Prostate gland (tissue), 2 donors: Measurements from ENCODE around the gene VPS52. TPM values are rescaled to one million over a fixed set of nuclear protein-coding genes. Genes with fewer than 3 reads are reported as not detected.

Experiments
- DNase-seq: peaks from one replicate; pipeline ENCODE4 v3.0.0-alpha.2; 2019; ENCODE audit warnings: low spot score
- H3K27ac ChIP-seq, 2 donors: fragments of 200-600 bp; sonication (generic); 2 replicates each; pipeline ENCODE4 v1.5.1; 2017 to 2019
- H3K27me3 ChIP-seq: fragments of 200-600 bp; sonication (generic); replicated peaks from 2 replicates; pipeline ENCODE4 v1.5.1; 2019; ENCODE audit not compliant: insufficient read depth
- H3K36me3 ChIP-seq, 2 donors: fragments of 200-600 bp; sonication (generic); 1 replicate in 1 of 2; 2 replicates in 1 of 2; pipeline versions ENCODE4 v1.5.1 to v1.8.1; 2017 to 2019
- H3K4me1 ChIP-seq: fragments of 200-600 bp; sonication (generic); replicated peaks from 2 replicates; pipeline ENCODE4 v1.5.1; 2019
- H3K4me3 ChIP-seq, 2 donors: fragments of 200-600 bp; sonication (generic); 2 replicates each; pipeline ENCODE4 v1.5.1; 2017 to 2019
- H3K9me3 ChIP-seq: fragments of 200-600 bp; sonication (generic); 2 replicates; pipeline ENCODE4 v1.5.1; 2017
- POLR2A ChIP-seq: fragments of 450-650 bp; IDR thresholded peaks from one replicate; pipeline ENCODE4 v1.6.1; 2016; ENCODE audit warnings: antibody characterized with exemption, mild to moderate bottlenecking
- POLR2AphosphoS5 ChIP-seq: sonication (generic); formaldehyde crosslinking; IDR thresholded peaks from one replicate; pipeline ENCODE4 v1.6.1; 2017; ENCODE audit warnings: antibody characterized with exemption
- WGBS: methylation state at CpG from one replicate; pipeline ENCODE4 v1.1.5; 2018; 5-methylcytosine and 5-hydroxymethylcytosine counted together
- intact Hi-C: fragments of 100-400 bp; cut with DNase I; formaldehyde crosslinking; loops from one replicate; pipeline ENCODE4 v1.14.2; 2022
- total RNA-seq, 2 donors: library from RNA; depleted of rRNA; stranded (reverse); fragments of >200 nt; gene quantifications; one replicate each; pipeline ENCODE4 v1.1.0, GENCODE V29; 2016
- TF ChIP-seq, protein P1 (sequence below), 4 experiments: fragments of 200-600 bp in 2 of 4; fragments of 450-650 bp in 2 of 4; sonication (generic) in 2 of 4; IDR thresholded peaks; 1 replicate in 3 of 4; 2 replicates in 1 of 4; pipeline ENCODE4 v1.5.1; 2016 to 2019; ENCODE audit warnings: antibody characterized with exemption in 4 of 4, mild to moderate bottlenecking in 2 of 4, moderate library complexity in 2 of 4

The VPS52 gene
- total RNA-seq, 2 donors from 2014 or later: 42.2 to 55.0 TPM

DNA sequence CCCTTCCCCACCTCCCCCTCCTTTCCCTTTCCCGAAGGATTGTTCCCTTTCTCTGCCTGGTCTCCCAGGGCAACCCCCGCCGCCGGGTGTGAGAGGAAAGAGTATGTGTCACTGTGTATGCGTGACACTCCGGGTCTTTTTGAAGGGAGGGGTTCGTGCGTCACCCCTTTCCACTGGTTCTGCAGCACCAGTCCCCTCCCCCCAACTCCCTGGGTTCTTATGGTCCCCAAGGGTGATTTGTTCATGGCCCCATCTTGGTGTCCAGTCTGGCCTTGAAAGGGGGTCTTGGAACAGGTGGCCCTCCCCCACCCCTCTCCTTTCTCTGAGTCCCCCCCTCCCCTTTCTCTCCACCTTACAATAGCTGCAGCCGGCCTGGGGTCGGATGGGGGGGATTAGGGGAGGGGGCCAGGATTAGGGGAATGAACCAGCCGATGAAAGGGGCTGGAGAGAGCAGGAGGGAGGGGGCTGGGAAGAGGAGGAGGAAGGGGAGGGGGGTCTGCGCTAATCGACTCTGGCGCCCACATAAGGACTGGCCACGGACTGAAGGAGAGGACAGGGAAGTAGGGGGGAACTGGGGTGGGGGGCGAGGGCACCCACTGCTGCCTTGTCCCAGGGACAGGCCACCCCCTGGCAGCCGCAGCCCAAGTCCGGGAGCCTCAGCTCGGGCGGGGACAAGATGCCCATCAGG is 64.7 kb downstream of the VPS52 start:
- Histone ChIP-seq H3K4me1 (peaks cover 4% of the 10 kb centered on the region), H3K27ac (peak overlapping the region; percentile 94 to 98), H3K9me3 (no peaks in the 10 kb centered on the region), H3K36me3 (peaks cover 0 to 6% of the 10 kb centered on the region in 2 donors), H3K4me3 (peak overlapping the region; percentile 96 to 97), H3K27me3 (no peaks in the 10 kb centered on the region)
- WGBS: 19% methylated on average over 20 of the region's 20 CpGs
- no peak for DNase-seq
- TF ChIP-seq POLR2A: no peak
- TF ChIP-seq, protein P1, sequence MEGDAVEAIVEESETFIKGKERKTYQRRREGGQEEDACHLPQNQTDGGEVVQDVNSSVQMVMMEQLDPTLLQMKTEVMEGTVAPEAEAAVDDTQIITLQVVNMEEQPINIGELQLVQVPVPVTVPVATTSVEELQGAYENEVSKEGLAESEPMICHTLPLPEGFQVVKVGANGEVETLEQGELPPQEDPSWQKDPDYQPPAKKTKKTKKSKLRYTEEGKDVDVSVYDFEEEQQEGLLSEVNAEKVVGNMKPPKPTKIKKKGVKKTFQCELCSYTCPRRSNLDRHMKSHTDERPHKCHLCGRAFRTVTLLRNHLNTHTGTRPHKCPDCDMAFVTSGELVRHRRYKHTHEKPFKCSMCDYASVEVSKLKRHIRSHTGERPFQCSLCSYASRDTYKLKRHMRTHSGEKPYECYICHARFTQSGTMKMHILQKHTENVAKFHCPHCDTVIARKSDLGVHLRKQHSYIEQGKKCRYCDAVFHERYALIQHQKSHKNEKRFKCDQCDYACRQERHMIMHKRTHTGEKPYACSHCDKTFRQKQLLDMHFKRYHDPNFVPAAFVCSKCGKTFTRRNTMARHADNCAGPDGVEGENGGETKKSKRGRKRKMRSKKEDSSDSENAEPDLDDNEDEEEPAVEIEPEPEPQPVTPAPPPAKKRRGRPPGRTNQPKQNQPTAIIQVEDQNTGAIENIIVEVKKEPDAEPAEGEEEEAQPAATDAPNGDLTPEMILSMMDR (IDR thresholded peaks at IDR 0.05): no peak
- no peak for TF ChIP-seq POLR2AphosphoS5
- intact Hi-C loops: no loop called here

DNA sequence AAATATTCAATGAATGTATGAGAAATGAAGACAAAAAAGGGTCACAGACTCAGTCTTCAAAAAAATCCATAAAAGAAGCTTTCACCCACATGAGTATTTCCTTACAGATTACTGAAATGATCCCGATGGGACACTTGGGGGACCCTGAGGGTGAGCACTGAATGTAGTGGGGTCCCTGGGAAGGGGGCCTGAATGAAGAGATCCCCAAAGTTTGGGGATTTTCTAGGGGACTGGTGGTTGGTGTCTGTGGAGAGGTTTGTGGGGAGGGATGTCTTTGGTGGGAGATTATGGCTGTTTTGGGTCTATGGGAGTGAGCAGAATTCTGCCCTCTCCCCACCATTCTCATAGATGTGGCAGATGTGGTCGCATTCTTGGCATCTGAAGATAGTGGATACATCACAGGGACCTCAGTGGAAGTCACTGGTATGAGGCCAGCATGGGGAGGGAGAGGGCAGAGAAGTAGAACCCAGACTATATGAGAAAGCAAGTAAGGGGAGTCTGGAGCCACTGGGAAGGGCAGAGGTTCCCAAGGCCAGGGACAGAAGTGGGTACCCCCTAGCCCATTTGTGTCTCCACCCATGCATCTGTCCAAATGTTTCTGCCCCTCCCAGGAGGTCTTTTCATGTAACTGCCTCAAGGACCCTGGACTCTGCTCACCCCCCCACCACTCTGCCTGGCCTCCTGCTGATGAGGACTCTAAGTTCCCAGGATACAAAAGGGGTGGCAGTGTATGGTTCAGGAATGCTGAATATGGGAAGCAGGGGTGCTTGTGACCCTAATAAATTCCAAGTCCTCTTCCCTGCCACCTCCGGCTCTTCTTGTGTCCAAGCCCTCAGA is 65.4 kb downstream of the VPS52 start:
- Histone ChIP-seq H3K27me3 (no peaks in the 10 kb centered on the region), H3K9me3 (no peaks in the 10 kb centered on the region), H3K4me1 (peaks cover 6% of the 10 kb centered on the region), H3K27ac (no peak overlapping the region), H3K36me3 (peaks cover 0 to 6% of the 10 kb centered on the region in 2 donors), H3K4me3 (no peak overlapping the region)
- no peak for TF ChIP-seq POLR2AphosphoS5
- TF ChIP-seq, protein P1 (IDR thresholded peaks at IDR 0.05): no peak
- no peak for TF ChIP-seq POLR2A
- 72% methylated on average over 3 of the region's 3 CpGs for WGBS
- intact Hi-C loops: no loop called here
- no peak for DNase-seq

DNA sequence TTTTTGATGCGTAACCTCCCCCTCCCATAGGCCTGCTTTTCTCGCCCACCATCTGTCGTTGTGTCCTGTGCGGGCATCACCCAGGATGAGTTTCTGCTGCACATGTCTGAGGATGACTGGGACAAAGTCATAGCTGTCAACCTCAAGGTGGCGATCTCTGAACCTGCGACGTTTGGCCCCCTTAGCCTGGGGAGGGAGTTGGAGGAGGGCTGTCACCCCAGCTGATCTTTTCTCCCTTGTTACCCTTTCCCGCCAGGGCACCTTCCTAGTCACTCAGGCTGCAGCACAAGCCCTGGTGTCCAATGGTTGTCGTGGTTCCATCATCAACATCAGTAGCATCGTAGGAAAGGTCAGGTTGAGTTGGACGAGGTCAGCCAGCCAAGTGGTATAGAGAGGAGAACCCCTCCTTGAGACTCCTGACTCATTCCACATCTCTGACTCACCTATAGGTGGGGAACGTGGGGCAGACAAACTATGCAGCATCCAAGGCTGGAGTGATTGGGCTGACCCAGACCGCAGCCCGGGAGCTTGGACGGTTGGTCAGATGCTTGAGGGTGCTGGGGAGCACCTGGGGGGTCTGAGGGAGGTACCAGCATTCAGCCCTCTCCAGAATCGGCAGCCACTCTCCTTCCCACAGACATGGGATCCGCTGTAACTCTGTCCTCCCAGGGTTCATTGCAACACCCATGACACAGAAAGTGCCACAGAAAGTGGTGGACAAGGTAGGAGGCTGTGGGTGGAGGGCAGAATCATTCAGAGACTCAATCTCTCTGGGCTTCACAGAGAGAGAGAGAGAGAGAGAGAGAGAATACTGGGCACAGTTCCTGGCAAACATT is 66.3 kb downstream of the VPS52 start:
- no peaks in the 10 kb centered on the region for H3K9me3 ChIP-seq
- intact Hi-C loops: no loop called here
- no peak for DNase-seq
- H3K36me3 ChIP-seq: peaks cover 0 to 6% of the 10 kb centered on the region in 2 donors
- peak overlapping the region; percentile 61 to 63 for H3K4me3 ChIP-seq
- no peaks in the 10 kb centered on the region for H3K27me3 ChIP-seq
- H3K27ac ChIP-seq: peak overlapping the region in 1 of 2 donors; percentile 58
- TF ChIP-seq, protein P1 (IDR thresholded peaks at IDR 0.05): no peak
- TF ChIP-seq POLR2A (no peak), POLR2AphosphoS5 (no peak)
- peaks cover 6% of the 10 kb centered on the region for H3K4me1 ChIP-seq
- 48% methylated on average over 17 of the region's 17 CpGs for WGBS

DNA sequence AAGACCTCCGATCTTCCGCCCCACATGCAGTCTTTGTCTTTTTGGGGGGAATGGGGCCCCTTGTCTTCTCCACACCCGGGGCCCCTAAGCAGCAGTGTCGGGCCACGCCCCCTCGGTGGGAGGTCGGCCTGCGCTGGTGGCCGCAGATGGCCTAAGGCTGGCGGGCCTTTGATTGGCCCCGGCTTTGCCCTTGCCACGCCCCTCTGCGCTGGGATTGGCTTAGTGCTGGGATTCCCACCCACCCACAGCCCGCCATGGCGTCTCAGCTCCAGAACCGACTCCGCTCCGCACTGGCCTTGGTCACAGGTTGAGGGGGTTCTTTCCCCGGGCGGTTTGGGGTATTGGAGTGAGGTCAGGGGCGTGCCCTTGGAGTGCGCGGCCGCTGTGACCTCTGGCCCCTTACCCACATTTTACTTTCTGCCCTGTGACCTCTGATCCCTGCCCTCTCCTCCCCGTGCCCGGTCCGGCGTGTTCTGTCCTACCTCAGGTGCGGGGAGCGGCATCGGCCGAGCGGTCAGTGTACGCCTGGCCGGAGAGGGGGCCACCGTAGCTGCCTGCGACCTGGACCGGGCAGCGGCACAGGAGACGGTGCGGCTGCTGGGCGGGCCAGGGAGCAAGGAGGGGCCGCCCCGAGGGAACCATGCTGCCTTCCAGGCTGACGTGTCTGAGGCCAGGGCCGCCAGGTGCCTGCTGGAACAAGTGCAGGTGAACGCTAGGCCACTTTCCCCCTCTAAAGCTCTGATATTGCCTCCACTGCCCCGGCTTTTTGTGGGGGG is 67.1 kb downstream of the VPS52 start, which contains the start of gene HSD17B8:
Gene HSD17B8, plus strand, starts transcription at position 241 of the 776 bp plus-strand sequence. Its CDS starts 14 bp downstream, at position 255.
- peak within 1 kb of the TSS; percentile 61 to 63 for H3K4me3 ChIP-seq
- peaks cover 6% of the 10 kb centered on the region for H3K4me1 ChIP-seq
- H3K9me3 ChIP-seq: no peaks in the 10 kb centered on the region
- TF ChIP-seq, protein P1 (IDR thresholded peaks at IDR 0.05): peak in 1 of 4 experiments; percentile 6
- peak; percentile 84 for TF ChIP-seq POLR2AphosphoS5
- TF ChIP-seq POLR2A: peak; percentile 70
- peaks cover 0 to 6% of the 10 kb centered on the region in 2 donors for H3K36me3 ChIP-seq
- DNase-seq: peak; percentile 94
- H3K27me3 ChIP-seq: no peaks in the 10 kb centered on the region
- intact Hi-C loops: no loop called here
- 1% methylated on average over 48 of the region's 48 CpGs for WGBS
- H3K27ac ChIP-seq: peak within 1 kb of the TSS; percentile 58 to 71
